H9 (cell line): ENCODE measurements around the gene GALNT17. TPM values are rescaled to one million over a fixed set of nuclear protein-coding genes. Genes with fewer than 3 reads are reported as not detected.

Experiments used
- DNase-seq: peaks from one replicate; pipeline ENCODE4 v3.0.0-alpha.2; 2017
- H2AFZ ChIP-seq: one replicate; pipeline ENCODE4 v1.6.1; 2013; ENCODE audit warnings: mild to moderate bottlenecking, low read length, control low read depth, moderate library complexity
- H2AK5ac ChIP-seq: 2 replicates; pipeline ENCODE4 v1.6.1; 2013; ENCODE audit warnings: low read length, control low read depth, mixed read lengths; ENCODE audit not compliant: insufficient read length
- H2BK120ac ChIP-seq: one replicate; pipeline ENCODE4 v1.6.1; 2013; ENCODE audit warnings: low read depth, mild to moderate bottlenecking, low read length, control low read depth, inconsistent platforms; ENCODE audit not compliant: poor library complexity, severe bottlenecking
- H2BK12ac ChIP-seq: 2 replicates; pipeline ENCODE4 v1.6.1; 2013; ENCODE audit warnings: low read length, control low read depth, mixed read lengths, low read depth; ENCODE audit not compliant: insufficient read length
- H2BK15ac ChIP-seq: 2 replicates; pipeline ENCODE4 v1.6.1; 2013; ENCODE audit warnings: low read depth, low read length, control low read depth
- H2BK20ac ChIP-seq: one replicate; pipeline ENCODE4 v1.6.1; 2013; ENCODE audit warnings: low read depth, mild to moderate bottlenecking, low read length, control low read depth, inconsistent platforms; ENCODE audit not compliant: poor library complexity, severe bottlenecking
- H2BK5ac ChIP-seq: 2 replicates; pipeline ENCODE4 v1.6.1; 2013; ENCODE audit warnings: low read length, control low read depth, mixed read lengths; ENCODE audit not compliant: insufficient read length
- H3K14ac ChIP-seq: 2 replicates; pipeline ENCODE4 v1.6.1; 2013; ENCODE audit warnings: low read length, control low read depth; ENCODE audit not compliant: insufficient read depth
- H3K18ac ChIP-seq: 2 replicates; pipeline ENCODE4 v1.6.1; 2013; ENCODE audit warnings: low read depth, mild to moderate bottlenecking, mixed read lengths, low read length, control low read depth; ENCODE audit not compliant: insufficient read length
- H3K23ac ChIP-seq: 2 replicates; pipeline ENCODE4 v1.6.1; 2013; ENCODE audit warnings: low read length, control low read depth, mixed read lengths, low read depth; ENCODE audit not compliant: insufficient read length
- H3K23me2 ChIP-seq: 2 replicates; pipeline ENCODE4 v1.6.1; 2013; ENCODE audit warnings: low read depth, mild to moderate bottlenecking, mixed read lengths, low read length, control low read depth; ENCODE audit not compliant: insufficient read length, poor library complexity, severe bottlenecking
- H3K27ac ChIP-seq: 2 replicates; pipeline ENCODE4 v1.5.1; 2013; ENCODE audit warnings: low read length, control low read depth, mixed read lengths, low read depth; ENCODE audit not compliant: insufficient read length
- H3K27me3 ChIP-seq: 2 replicates; pipeline ENCODE4 v1.6.1; 2013; ENCODE audit warnings: low read length, control low read depth, inconsistent platforms; ENCODE audit not compliant: insufficient read depth
- H3K4ac ChIP-seq: 2 replicates; pipeline ENCODE4 v1.6.1; 2013; ENCODE audit warnings: low read depth, mild to moderate bottlenecking, control low read depth, inconsistent platforms, low read length, moderate library complexity
- H3K4me1 ChIP-seq: 2 replicates; pipeline ENCODE4 v1.6.1; 2013; ENCODE audit warnings: low read length, control low read depth, inconsistent platforms; ENCODE audit not compliant: insufficient read depth
- H3K4me2 ChIP-seq: 2 replicates; pipeline ENCODE4 v1.6.1; 2013; ENCODE audit warnings: low read length, control low read depth, mixed read lengths; ENCODE audit not compliant: insufficient read length, insufficient read depth
- H3K56ac ChIP-seq: 2 replicates; pipeline ENCODE4 v1.6.1; 2013; ENCODE audit warnings: low read depth, mild to moderate bottlenecking, mixed read lengths, low read length, control low read depth; ENCODE audit not compliant: insufficient read length
- H3K79me1 ChIP-seq: 2 replicates; pipeline ENCODE4 v1.6.1; 2013; ENCODE audit warnings: low read depth, mild to moderate bottlenecking, moderate library complexity, low read length, control low read depth, inconsistent platforms; ENCODE audit not compliant: insufficient read depth, poor library complexity, severe bottlenecking
- H3K79me2 ChIP-seq: 2 replicates; pipeline ENCODE4 v1.6.1; 2013; ENCODE audit warnings: low read length, control low read depth, inconsistent platforms; ENCODE audit not compliant: insufficient read depth
- H3K9ac ChIP-seq: 2 replicates; pipeline ENCODE4 v1.6.1; 2013; ENCODE audit warnings: low read length, control low read depth, mixed read lengths; ENCODE audit not compliant: insufficient read length; ENCODE audit errors: extremely low read depth
- H3K9me3 ChIP-seq: one replicate; pipeline ENCODE4 v1.6.1; 2013; ENCODE audit warnings: low read depth, low read length, inconsistent platforms; ENCODE audit not compliant: control insufficient read depth
- H3T11ph ChIP-seq: one replicate; pipeline ENCODE4 v1.6.1; 2013; ENCODE audit warnings: mild to moderate bottlenecking, low read length, control low read depth, inconsistent platforms
- H4K20me1 ChIP-seq: one replicate; pipeline ENCODE4 v1.6.1; 2013; ENCODE audit not compliant: control insufficient read depth, insufficient read length, insufficient read depth
- H4K5ac ChIP-seq: 2 replicates; pipeline ENCODE4 v1.6.1; 2013; ENCODE audit warnings: low read depth, mild to moderate bottlenecking, mixed read lengths, low read length, control low read depth; ENCODE audit not compliant: insufficient read length
- H4K8ac ChIP-seq: replicated peaks from 2 replicates; pipeline ENCODE4 v1.6.1; 2013; ENCODE audit warnings: low read length, control low read depth, mixed read lengths, low read depth; ENCODE audit not compliant: insufficient read length
- H4K91ac ChIP-seq: 2 replicates; pipeline ENCODE4 v1.6.1; 2013; ENCODE audit warnings: low read depth, mild to moderate bottlenecking, moderate library complexity, mixed read lengths, low read length, control low read depth; ENCODE audit not compliant: insufficient read length
- H3K27ac Mint-ChIP-seq, 3 experiments: 2 replicates in 2 of 3; 3 replicates in 1 of 3; pipeline ENCODE4 v1.8.0; 2020 to 2021; ENCODE audit warnings: mixed read lengths in 3 of 3, mild to moderate bottlenecking in 1 of 3, moderate library complexity in 1 of 3
- H3K27me3 Mint-ChIP-seq: 2 replicates; pipeline ENCODE4 v1.8.0; 2021; ENCODE audit warnings: low read depth, mild to moderate bottlenecking, moderate library complexity, mixed read lengths
- H3K36me3 Mint-ChIP-seq, 3 experiments: 2 replicates in 2 of 3; 3 replicates in 1 of 3; pipeline ENCODE4 v1.8.0; 2020 to 2021; ENCODE audit warnings: low read depth in 3 of 3, mixed read lengths in 3 of 3; ENCODE audit not compliant: insufficient read depth in 1 of 3
- H3K4me1 Mint-ChIP-seq, 2 experiments: 2 replicates each; pipeline ENCODE4 v1.8.0; 2020; ENCODE audit warnings: mixed read lengths in 2 of 2
- H3K4me3 Mint-ChIP-seq, 2 experiments: 2 replicates in 1 of 2; 3 replicates in 1 of 2; pipeline ENCODE4 v1.8.0; 2020 to 2021; ENCODE audit warnings: mild to moderate bottlenecking in 2 of 2, mixed read lengths in 2 of 2, moderate library complexity in 1 of 2
- H3K9me3 Mint-ChIP-seq, 2 experiments: 2 replicates in 1 of 2; 3 replicates in 1 of 2; pipeline ENCODE4 v1.8.0; 2020; ENCODE audit warnings: mild to moderate bottlenecking in 2 of 2, mixed read lengths in 2 of 2, moderate library complexity in 1 of 2
- microRNA-seq: library from miRNA; unstranded; fragments of <30 nt; microRNA quantifications from one replicate; pipeline ENCODE4, GENCODE V29; 2020; ENCODE audit warnings: borderline microRNAs expressed
- total RNA-seq: library from RNA; stranded (reverse); gene quantifications from 2 replicates; pipeline ENCODE4 v1.2.1, GENCODE V29; 2021
- TF ChIP-seq, protein P1 (sequence below): fragments of 200-600 bp; sonication (generic); conservative IDR thresholded peaks from 3 replicates; pipeline ENCODE4 v1.8.0; 2021; ENCODE audit warnings: antibody characterized with exemption, mild to moderate bottlenecking

The GALNT17 gene
- total RNA-seq, 1 experiment from 2014 or later, result 43.2 TPM

DNA sequence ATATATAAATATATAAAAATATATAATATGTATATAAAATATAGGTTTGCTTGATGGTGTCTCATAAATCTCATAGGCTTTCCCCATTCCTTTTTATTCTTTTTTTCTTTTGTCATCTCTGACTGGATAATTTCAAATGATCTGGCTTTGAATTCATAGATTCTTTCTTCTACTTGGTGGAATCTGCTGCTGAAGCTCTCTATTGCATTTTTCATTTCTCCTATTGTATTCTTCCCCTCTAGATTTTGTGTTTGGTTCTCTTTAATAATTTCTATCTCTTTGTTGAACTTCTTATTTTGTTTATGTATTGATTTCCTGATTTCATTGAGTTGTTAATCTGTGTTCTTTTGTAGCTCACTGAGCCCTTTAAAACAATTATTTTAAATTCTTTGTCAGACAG, 629.4 kb downstream of the GALNT17 start:
- Histone ChIP-seq H3K79me1 (no peaks in the 10 kb centered on the region), H4K91ac (no peak overlapping the region), H4K8ac (no peak overlapping the region), H3K27me3 (no peaks in the 10 kb centered on the region), H3T11ph (no peak overlapping the region), H4K20me1 (no peaks in the 10 kb centered on the region), H3K9me3 (no peaks in the 10 kb centered on the region), H2BK12ac (no peak overlapping the region), H3K79me2 (no peaks in the 10 kb centered on the region), H3K23ac (no peak overlapping the region), H3K4me1 (no peaks in the 10 kb centered on the region), H3K56ac (no peak overlapping the region), H3K27ac (no peak overlapping the region), H2AK5ac (no peak overlapping the region), H3K23me2 (no peaks in the 10 kb centered on the region), H2AFZ (no peak overlapping the region), H2BK120ac (no peak overlapping the region), H3K14ac (no peak overlapping the region), H2BK15ac (no peak overlapping the region), H3K9ac (no peak overlapping the region), H3K4ac (no peak overlapping the region), H2BK5ac (no peak overlapping the region), H2BK20ac (no peak overlapping the region), H3K4me2 (no peak overlapping the region), H3K18ac (no peak overlapping the region), H4K5ac (no peak overlapping the region)
- Mint-ChIP-seq H3K4me3 (no peak overlapping the region), H3K4me1 (peaks cover 0 to 11% of the 10 kb centered on the region in 2 experiments; a peak in 2 of 4 replicates), H3K9me3 (peaks cover 6 to 25% of the 10 kb centered on the region in 2 experiments), H3K36me3 (no peaks in the 10 kb centered on the region; a peak in 2 of 7 replicates), H3K27me3 (no peaks in the 10 kb centered on the region; the same call in 1 of the 2 replicates), H3K27ac (no peak overlapping the region)
- TF ChIP-seq, protein P1, sequence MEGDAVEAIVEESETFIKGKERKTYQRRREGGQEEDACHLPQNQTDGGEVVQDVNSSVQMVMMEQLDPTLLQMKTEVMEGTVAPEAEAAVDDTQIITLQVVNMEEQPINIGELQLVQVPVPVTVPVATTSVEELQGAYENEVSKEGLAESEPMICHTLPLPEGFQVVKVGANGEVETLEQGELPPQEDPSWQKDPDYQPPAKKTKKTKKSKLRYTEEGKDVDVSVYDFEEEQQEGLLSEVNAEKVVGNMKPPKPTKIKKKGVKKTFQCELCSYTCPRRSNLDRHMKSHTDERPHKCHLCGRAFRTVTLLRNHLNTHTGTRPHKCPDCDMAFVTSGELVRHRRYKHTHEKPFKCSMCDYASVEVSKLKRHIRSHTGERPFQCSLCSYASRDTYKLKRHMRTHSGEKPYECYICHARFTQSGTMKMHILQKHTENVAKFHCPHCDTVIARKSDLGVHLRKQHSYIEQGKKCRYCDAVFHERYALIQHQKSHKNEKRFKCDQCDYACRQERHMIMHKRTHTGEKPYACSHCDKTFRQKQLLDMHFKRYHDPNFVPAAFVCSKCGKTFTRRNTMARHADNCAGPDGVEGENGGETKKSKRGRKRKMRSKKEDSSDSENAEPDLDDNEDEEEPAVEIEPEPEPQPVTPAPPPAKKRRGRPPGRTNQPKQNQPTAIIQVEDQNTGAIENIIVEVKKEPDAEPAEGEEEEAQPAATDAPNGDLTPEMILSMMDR, result no peak
- DNase-seq, result no peak

Small RNAs within 50 kb of the gene (microRNA-seq; reads per million reads assigned to microRNA genes)
- gene MIR3914-1 (not detected), gene MIR3914-2 (not detected)
